Suprapubic skin (tissue), 4 donors: ENCODE measurements around the gene WDR6.

Source experiments
- POLR2A ChIP-seq, 2 donors: fragments of 450-650 bp; IDR thresholded peaks; one replicate each; pipeline ENCODE4 v1.6.1; 2017; ENCODE audit warnings: antibody characterized with exemption in 2 of 2, mild to moderate bottlenecking in 2 of 2, moderate library complexity in 2 of 2
- POLR2AphosphoS5 ChIP-seq, 3 donors: sonication (generic); formaldehyde crosslinking; IDR thresholded peaks; one replicate each; pipeline ENCODE4 v1.6.1; 2017; ENCODE audit warnings: antibody characterized with exemption in 3 of 3
- TF ChIP-seq, protein P1 (sequence below), 2 donors: fragments of 200-600 bp in 1 of 2; fragments of 450-650 bp in 1 of 2; sonication (generic) in 1 of 2; IDR thresholded peaks; one replicate each; pipeline ENCODE4 v1.5.1; 2016 to 2019; ENCODE audit warnings: antibody characterized with exemption in 2 of 2, mild to moderate bottlenecking in 1 of 2, moderate library complexity in 1 of 2

DNA sequence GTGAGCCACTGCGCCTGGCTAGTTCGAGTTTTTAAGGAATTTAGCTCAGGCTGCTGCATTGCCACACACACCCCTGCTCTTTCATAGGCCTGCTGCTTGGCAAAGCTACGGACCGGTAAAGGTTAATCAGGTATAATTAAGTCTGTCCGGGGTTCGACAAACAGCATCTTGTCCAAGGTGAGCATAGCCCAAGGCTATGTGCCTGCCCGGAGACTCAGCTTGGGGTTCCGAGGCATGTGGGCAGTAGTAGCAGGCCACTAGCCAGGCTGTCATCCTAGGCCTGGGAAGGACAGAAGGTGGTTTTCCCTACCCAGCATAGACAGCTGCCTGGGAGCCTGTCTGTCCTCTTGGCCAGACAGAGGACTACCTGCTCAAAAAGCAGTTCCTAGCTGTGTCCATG, 10.6 kb upstream of the WDR6 start:
- TF ChIP-seq, protein P1, sequence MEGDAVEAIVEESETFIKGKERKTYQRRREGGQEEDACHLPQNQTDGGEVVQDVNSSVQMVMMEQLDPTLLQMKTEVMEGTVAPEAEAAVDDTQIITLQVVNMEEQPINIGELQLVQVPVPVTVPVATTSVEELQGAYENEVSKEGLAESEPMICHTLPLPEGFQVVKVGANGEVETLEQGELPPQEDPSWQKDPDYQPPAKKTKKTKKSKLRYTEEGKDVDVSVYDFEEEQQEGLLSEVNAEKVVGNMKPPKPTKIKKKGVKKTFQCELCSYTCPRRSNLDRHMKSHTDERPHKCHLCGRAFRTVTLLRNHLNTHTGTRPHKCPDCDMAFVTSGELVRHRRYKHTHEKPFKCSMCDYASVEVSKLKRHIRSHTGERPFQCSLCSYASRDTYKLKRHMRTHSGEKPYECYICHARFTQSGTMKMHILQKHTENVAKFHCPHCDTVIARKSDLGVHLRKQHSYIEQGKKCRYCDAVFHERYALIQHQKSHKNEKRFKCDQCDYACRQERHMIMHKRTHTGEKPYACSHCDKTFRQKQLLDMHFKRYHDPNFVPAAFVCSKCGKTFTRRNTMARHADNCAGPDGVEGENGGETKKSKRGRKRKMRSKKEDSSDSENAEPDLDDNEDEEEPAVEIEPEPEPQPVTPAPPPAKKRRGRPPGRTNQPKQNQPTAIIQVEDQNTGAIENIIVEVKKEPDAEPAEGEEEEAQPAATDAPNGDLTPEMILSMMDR (IDR thresholded peaks at IDR 0.05), result no peak
- TF ChIP-seq POLR2AphosphoS5 (IDR thresholded peaks at IDR 0.05) (no peak), POLR2A (IDR thresholded peaks at IDR 0.05) (no peak)
